IPS-18a (cell line): ENCODE data around the gene TMTC3.

Experiments
- H3K27ac ChIP-seq: one replicate; pipeline ENCODE4 v1.5.1; 2013; ENCODE audit warnings: low read length
- H3K27me3 ChIP-seq: one replicate; pipeline ENCODE4 v1.6.1; 2013; ENCODE audit warnings: mild to moderate bottlenecking, low read length; ENCODE audit not compliant: control insufficient read depth, insufficient read depth
- H3K36me3 ChIP-seq: one replicate; pipeline ENCODE4 v1.6.1; 2013; ENCODE audit warnings: low read depth, low read length; ENCODE audit not compliant: control insufficient read depth
- H3K4me1 ChIP-seq: one replicate; pipeline ENCODE4 v1.6.1; 2013; ENCODE audit warnings: low read depth, low read length; ENCODE audit not compliant: control insufficient read depth
- H3K4me3 ChIP-seq: one replicate; pipeline ENCODE4 v1.5.1; 2013; ENCODE audit warnings: low read length
- H3K9ac ChIP-seq: one replicate; pipeline ENCODE4 v1.6.1; 2013; ENCODE audit warnings: mild to moderate bottlenecking, low read length, moderate library complexity
- H3K9me3 ChIP-seq: one replicate; pipeline ENCODE4 v1.6.1; 2013; ENCODE audit warnings: low read depth, low read length; ENCODE audit not compliant: control insufficient read depth

Gene TMTC3

GRCh38 chr12:88141425-88141773 lies 708 bp upstream of the TMTC3 start:
- H3K27ac ChIP-seq = peak overlapping the region; percentile 54
- no peaks in the 10 kb centered on the region for H3K27me3 ChIP-seq
- H3K4me1 ChIP-seq = peaks cover 31% of the 10 kb centered on the region
- no peaks in the 10 kb centered on the region for H3K36me3 ChIP-seq
- peak overlapping the region; percentile 75 for H3K9ac ChIP-seq
- H3K9me3 ChIP-seq = no peaks in the 10 kb centered on the region
- peak overlapping the region; percentile 73 for H3K4me3 ChIP-seq

- no peaks in the 10 kb centered on the region for H3K36me3 ChIP-seq
- H3K4me1 ChIP-seq = peaks cover 31% of the 10 kb centered on the region
- H3K9me3 ChIP-seq = no peaks in the 10 kb centered on the region
- H3K27me3 ChIP-seq = no peaks in the 10 kb centered on the region
- H3K27ac ChIP-seq = peak overlapping the region; percentile 17
- H3K4me3 ChIP-seq = peak overlapping the region; percentile 73
- peak overlapping the region; percentile 54 for H3K9ac ChIP-seq
Observed at GRCh38 chr12:88142610-88142991, 494 bp downstream of the TMTC3 start.

- Histone ChIP-seq H3K4me1 (peaks cover 31% of the 10 kb centered on the region), H3K27ac (no peak overlapping the region), H3K9ac (no peak overlapping the region)
Observed at GRCh38 chr12:88144037-88144436, 1.9 kb downstream of the TMTC3 start.

GRCh38 chr12:88144546-88145468 lies 2.7 kb downstream of the TMTC3 start:
- H3K4me1 ChIP-seq = peaks cover 31% of the 10 kb centered on the region

More at GRCh38 chr12:88144037-88144436, 1.9 kb downstream of the TMTC3 start:
- H3K9me3 ChIP-seq = no peaks in the 10 kb centered on the region
- no peaks in the 10 kb centered on the region for H3K36me3 ChIP-seq
- peak overlapping the region; percentile 73 for H3K4me3 ChIP-seq
- no peaks in the 10 kb centered on the region for H3K27me3 ChIP-seq

GRCh38 chr12:88145567-88146505 lies 3.7 kb downstream of the TMTC3 start:
- Histone ChIP-seq H3K36me3 (no peaks in the 10 kb centered on the region), H3K4me3 (peak overlapping the region; percentile 18), H3K9me3 (no peaks in the 10 kb centered on the region), H3K9ac (peak overlapping the region; percentile 38), H3K4me1 (peaks cover 31% of the 10 kb centered on the region), H3K27me3 (no peaks in the 10 kb centered on the region), H3K27ac (peak overlapping the region; percentile 62)

More at GRCh38 chr12:88144546-88145468, 2.7 kb downstream of the TMTC3 start:
- Histone ChIP-seq H3K27me3 (no peaks in the 10 kb centered on the region), H3K9me3 (no peaks in the 10 kb centered on the region), H3K9ac (peak overlapping the region; percentile 38), H3K27ac (peak overlapping the region; percentile 62), H3K36me3 (no peaks in the 10 kb centered on the region), H3K4me3 (peak overlapping the region; percentile 18)

- Histone ChIP-seq H3K9ac (no peak overlapping the region), H3K36me3 (no peaks in the 10 kb centered on the region), H3K27me3 (no peaks in the 10 kb centered on the region), H3K9me3 (no peaks in the 10 kb centered on the region), H3K27ac (no peak overlapping the region), H3K4me1 (peaks cover 18% of the 10 kb centered on the region), H3K4me3 (no peak overlapping the region)
Observed at GRCh38 chr12:88150063-88150462, 8.0 kb downstream of the TMTC3 start.

- H3K27me3 ChIP-seq = no peaks in the 10 kb centered on the region
- H3K9me3 ChIP-seq = no peaks in the 10 kb centered on the region
- H3K9ac ChIP-seq = no peak overlapping the region
- H3K4me1 ChIP-seq = peaks cover 19% of the 10 kb centered on the region
- no peak overlapping the region for H3K4me3 ChIP-seq
- no peak overlapping the region for H3K27ac ChIP-seq
- no peaks in the 10 kb centered on the region for H3K36me3 ChIP-seq
Observed at GRCh38 chr12:88153959-88154358, 11.9 kb downstream of the TMTC3 start.

GRCh38 chr12:88156075-88156654 lies 14.1 kb downstream of the TMTC3 start:
- H3K36me3 ChIP-seq = peaks cover 4% of the 10 kb centered on the region
- no peak overlapping the region for H3K9ac ChIP-seq
- no peaks in the 10 kb centered on the region for H3K9me3 ChIP-seq
- H3K4me3 ChIP-seq = no peak overlapping the region
- H3K4me1 ChIP-seq = peaks cover 19% of the 10 kb centered on the region
- H3K27ac ChIP-seq = no peak overlapping the region
- no peaks in the 10 kb centered on the region for H3K27me3 ChIP-seq

- no peak overlapping the region for H3K27ac ChIP-seq
- peaks cover 4% of the 10 kb centered on the region for H3K4me1 ChIP-seq
- no peak overlapping the region for H3K4me3 ChIP-seq
- no peaks in the 10 kb centered on the region for H3K27me3 ChIP-seq
- no peaks in the 10 kb centered on the region for H3K9me3 ChIP-seq
- no peak overlapping the region for H3K9ac ChIP-seq
- H3K36me3 ChIP-seq = peaks cover 20% of the 10 kb centered on the region
Observed at GRCh38 chr12:88163371-88163770, 21.3 kb downstream of the TMTC3 start.

GRCh38 chr12:88166179-88166578 lies 24.1 kb downstream of the TMTC3 start:
- no peak overlapping the region for H3K4me3 ChIP-seq

GRCh38 chr12:88167384-88167783 lies 25.3 kb downstream of the TMTC3 start:
- Histone ChIP-seq H3K27ac (no peak overlapping the region), H3K36me3 (peaks cover 22% of the 10 kb centered on the region), H3K27me3 (no peaks in the 10 kb centered on the region), H3K9ac (no peak overlapping the region), H3K9me3 (no peaks in the 10 kb centered on the region), H3K4me1 (no peaks in the 10 kb centered on the region), H3K4me3 (no peak overlapping the region)

More at GRCh38 chr12:88166179-88166578, 24.1 kb downstream of the TMTC3 start:
- Histone ChIP-seq H3K27me3 (no peaks in the 10 kb centered on the region), H3K9ac (no peak overlapping the region), H3K27ac (no peak overlapping the region), H3K4me1 (peaks cover 4% of the 10 kb centered on the region), H3K9me3 (no peaks in the 10 kb centered on the region), H3K36me3 (peaks cover 22% of the 10 kb centered on the region)
